ENCODE results near the gene TRIM47.

TRIM47 gene

DNA sequence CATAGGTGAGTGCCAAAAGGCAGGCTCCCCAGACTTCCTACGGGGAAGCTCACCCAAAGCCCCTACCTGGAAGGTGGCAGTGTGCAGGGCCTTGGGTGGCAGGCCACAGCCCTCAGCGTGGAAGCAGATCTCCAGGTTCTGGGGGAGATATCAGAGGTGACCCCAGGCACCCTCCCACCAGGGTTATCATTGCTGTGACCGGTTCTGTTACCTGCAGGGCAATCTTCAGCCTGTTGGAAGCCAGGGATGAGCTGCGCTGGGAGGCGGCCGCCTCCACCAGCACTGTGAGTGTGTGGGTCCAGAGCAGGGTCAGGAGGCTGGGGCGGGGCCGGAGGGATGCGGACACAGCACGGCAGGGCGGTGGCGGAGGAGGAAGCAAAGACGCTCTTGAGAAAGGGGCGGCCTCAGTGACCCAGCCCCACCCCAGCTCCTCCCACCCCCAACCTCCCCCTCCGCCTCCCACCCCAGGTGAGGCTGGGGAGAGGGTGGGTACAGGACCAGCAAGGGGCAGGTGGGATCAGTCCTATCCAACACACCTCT, 47.3 kb downstream of the TRIM47 start:
- no peak for DNase-seq (ENCODE audit: low read depth in 2 of 2)

DNA sequence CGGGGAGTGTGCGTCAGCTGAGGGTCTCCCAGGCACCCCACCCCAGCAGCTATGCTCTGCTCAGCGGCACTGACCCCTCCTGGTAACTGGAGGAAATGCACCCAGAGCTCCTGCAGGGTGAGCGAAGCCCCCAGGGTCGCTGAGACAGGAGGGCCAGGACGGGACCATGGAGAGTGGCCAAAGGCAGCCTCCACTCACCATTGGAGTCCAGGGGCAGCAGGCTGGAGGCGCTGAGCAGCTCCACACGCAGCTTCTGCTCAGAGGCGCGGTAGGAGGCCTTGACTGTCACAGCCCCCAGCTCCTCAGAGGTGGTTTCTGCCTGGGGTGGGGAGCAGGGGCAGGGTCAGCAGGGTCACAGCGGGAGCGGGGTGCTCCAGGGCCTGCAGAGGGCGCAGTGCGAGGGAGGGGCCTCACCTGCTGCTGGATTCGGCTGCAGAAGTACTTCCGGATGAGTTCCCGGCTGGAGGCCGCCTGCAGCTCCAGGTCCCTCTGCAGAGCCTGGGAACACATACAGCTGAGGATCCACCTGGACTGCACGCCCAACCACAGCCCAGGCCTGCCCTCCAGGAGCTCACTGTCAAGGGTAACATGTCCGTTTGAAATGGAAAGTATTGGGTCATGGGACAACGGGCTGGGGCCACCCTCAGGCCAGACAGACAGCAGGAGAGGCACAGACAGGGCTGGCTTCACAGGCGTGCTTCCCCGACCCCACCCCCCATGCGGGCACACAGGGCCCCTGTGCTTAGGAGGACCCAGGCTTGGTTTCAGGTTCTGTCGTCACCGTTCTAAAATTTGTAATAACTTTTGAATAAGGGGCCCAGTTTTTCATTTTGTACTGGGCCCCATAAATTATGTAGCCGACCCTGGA, 48.0 kb downstream of the TRIM47 start:
- no peak for DNase-seq (ENCODE audit: low read depth in 2 of 2)

DNA sequence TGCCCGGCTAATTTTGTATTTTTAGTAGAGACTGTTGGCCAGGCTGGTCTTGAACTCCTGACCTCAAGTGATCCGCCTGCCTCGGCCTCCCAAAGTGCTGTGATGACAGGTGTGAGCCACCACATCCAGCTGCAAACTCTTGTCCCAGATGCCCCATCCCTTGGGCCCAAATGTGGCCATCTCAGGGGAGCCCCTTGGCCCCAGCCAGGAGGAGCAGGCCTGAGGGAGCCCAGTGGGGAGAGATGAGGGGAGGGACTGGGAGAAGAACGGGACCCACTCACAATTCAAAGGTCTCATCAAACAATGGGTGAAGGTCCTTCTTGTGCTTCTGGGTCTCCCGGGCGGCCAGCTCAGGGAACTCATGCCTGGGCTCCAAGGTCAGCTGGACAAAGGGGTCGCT, 48.6 kb downstream of the TRIM47 start:
- no peak for DNase-seq (ENCODE audit: low read depth in 2 of 2)

DNA sequence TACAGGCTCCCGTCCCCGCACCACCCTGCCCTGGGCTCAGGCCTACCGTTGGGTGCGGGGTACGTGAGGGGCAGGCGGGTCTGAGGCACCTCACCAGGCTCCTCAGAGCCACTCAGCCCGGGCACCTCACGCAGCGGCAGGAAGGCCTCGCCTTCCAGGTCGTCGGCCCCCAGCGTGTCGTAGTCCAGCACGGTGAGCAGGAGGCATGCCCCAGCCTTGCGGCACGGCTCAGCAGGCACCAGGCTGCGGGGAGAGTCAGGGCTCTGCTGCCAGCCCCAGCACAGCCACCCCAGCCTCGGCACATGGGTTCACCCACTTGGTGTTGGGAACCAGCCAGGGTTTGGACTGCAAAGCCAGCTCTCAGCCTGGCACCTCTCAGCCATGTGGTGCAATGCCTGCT, 49.6 kb downstream of the TRIM47 start:
- no peak for DNase-seq (ENCODE audit: low read depth in 2 of 2)

DNA sequence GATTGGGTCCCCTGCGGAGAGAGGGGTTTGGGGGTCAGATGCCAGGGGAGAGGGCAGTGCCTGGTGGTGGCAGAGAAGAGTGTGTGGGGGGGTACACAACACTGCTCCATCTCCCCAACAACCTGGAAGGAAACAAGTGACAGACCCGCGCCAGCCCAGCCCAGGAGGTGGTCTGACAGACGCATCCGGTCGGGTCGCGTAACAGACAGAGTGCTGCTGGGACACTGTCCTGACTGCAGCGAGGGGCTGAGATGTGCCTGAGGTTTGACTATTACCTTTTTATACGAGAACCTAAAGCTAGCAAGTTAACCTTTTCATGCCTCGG, 50.3 kb downstream of the TRIM47 start:
- DNase-seq (ENCODE audit: low read depth in 2 of 2), result no peak

DNA sequence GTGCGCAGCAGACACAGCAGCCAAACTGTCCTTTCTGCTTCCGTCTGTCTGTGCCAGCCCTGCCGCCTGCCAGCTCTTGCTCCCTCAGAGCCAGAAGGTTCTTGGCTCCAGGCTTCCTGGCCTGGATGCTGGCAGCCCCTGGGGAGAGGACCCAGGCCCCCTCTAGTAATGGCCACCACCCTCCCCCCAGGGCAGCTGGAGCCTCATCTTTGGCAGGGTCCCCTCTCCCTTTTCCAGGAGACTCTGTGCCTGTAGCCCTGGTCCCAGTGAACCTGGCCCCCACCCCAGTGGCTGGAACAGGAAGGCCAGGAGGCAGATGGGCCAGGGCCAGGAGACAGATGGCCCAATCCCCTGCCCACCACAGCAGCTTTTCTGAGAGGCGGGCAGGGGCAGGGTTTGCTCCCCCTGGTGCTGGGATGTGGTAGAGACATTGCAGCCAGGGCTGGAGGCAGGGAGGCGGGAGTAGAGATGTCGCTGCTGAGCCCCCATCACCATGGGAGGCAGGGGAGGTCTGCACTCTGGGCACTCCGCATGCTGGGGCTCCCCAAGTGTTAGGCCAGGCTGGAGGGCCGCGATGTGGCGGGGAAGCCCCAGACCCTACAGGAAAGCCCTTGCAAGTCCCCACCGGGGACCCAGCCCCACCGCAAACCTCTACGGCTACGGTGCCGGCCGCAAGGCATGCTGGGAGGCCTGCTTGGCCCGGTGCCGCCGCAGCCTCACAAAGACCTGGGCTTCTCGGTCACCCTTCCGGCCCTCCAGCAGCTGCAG, 50.9 kb downstream of the TRIM47 start:
- no peak for DNase-seq (ENCODE audit: low read depth in 2 of 2)

DNA sequence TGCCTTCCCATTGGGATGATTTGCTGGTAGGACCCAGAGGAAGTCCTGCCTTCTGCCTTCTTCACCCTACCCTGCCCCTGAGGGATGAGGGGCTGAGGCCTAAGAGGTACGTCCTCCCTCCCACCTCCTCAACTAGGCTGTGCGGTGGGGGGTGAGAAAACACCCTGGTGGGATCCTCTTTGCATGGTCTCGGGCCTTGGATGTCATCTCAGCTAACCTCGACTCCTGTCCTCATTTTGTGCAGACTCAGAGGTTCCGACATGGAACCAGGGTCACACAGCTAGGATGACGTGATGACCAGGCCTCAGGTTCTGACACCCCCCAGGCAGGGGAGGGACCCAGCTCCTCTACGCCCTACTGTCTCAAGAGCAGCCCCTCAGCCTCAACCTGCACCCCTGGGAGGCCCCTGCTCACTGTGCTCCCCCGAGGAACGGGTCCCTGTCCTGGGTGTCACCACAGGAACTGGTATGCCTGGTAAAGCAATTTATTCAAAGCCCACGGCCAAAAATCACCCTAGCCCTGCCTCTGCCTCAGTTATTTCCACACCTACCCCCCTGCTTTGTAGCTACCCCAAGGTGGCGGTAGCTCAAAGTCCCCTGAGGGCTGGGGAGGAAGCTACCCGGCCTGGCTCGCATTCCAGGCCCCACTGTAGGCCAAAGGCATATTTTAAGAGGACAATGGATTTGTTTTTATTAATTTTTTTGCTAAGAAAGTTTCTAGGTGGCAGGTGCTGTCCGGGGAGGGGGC, 51.6 kb downstream of the TRIM47 start:
- DNase-seq (ENCODE audit: low read depth in 2 of 2), result no peak

DNA sequence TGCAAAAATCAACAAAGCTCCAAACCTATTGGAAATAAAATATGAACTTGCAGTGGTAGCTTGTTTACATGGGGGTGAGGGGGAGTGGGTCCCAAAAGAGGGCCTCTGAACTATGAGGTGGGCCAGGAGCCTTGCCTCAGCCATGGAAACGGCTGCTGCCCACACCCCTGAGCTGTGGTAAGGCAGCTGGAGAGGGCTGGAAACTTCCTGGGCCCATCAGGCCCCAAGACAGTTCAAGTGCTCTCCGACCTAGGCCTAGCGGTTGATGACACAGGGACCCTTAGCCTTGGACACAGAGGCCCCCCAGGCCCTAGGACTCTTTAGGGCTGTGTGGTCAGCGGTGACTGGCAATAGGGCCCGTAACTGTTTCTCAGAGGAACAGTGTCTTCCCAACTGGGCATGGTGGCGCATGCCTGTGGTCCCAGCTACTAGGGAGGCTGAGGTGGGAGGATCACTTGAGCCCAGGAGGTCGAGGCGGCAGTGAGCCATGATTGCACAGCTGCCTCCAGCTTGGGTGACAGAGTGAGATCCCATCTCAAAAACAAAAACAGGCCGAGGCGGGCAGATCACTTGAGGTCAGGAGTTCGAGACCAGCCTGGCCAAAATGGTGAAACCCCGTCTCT, 52.5 kb downstream of the TRIM47 start:
- no peak for DNase-seq (ENCODE audit: low read depth in 2 of 2)

DNA sequence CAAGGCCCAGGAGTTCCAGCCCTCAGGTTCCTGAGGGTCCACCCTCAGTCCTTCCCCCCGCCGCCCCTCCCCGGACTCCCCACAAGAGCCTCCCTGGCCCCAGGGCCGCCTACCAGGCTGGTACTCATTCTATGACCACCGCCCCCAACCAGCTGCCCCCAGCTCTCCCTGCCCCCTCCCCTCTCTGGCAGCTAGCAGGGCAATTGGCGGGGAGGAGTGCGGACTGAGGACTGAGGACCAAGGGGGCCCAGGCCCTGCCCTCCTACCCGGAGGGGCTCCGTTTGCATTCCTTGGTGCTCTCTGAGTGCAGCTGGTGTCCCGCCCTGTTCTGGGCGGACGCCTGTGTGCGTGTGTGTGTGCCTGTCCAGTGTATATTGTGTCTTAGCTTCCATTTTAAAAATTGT, 53.2 kb downstream of the TRIM47 start:
- DNase-seq (ENCODE audit: low read depth in 2 of 2), result no peak

DNA sequence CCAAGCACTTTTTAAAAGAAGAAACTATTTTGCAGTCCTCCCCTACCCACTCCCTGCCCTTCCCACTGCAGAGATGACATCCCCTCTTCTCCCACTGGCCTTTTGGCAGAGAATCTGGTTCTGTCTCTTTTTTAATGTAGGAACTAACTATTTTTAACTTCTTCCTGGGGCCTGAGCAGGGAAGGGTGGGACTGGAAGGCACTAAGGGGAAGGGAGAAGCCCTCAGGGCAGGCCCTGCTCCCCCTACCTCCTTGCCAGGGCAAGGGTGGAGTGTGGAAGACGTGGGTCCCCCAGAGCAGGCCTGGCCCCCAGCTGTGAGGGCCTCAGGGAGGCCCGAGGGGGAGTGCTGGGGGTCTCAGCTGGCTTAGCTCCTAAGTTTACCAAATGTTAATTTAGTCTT, 53.7 kb downstream of the TRIM47 start:
- DNase-seq (ENCODE audit: low read depth in 2 of 2), result no peak
